Renal pelvis (tissue), 4 donors: ENCODE results near the gene TERB1. TPM values are rescaled to one million over a fixed set of nuclear protein-coding genes. Genes with fewer than 3 reads are reported as not detected.
A peak's percentile ranks its signal among the peaks of the same experiment; 100 is the strongest.
"Not testable (repeated sequence)": the region's sequence is repeated elsewhere in the genome, so short reads cannot be mapped to it uniquely, and the experiment has no call there.

Source experiments
- DNase-seq: peaks from one replicate; pipeline ENCODE4 v3.0.0-alpha.2; 2013
- polyA plus RNA-seq, 3 donors: library from polyadenylated mRNA; unstranded; fragments of 120-200 nt; gene quantifications; one replicate each; pipeline ENCODE4 v1.2.1, GENCODE V29; 2013; ENCODE audit not compliant: insufficient read length in 3 of 3

The TERB1 gene
- polyA plus RNA-seq, 3 donors = 0.18 TPM; not detected in 2

DNA sequence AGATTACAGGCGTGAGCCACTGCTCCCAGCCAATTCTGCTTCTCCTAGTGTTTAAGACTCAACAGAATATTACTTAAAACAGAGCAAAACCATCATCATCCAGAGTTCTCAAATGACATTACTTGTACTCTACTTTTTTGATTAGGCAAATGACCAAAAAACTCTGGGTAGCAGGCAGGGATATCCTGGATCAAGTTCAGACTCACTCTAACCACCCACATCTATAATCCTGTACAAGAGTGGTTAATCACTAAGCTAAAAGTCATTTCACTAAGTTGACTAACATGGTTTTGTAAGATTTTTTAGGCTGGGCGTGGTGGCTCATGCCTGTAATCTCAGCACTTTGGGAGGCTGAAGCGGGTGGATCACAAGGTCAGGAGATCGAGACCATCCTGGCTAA lies 22.6 kb upstream of the TERB1 start:
- DNase-seq = no peak

- no peak for DNase-seq
Observed at GRCh38 chr16:66814734-66815133, 13.3 kb upstream of the TERB1 start.

- no peak for DNase-seq
Observed at GRCh38 chr16:66811043-66811442, 9.7 kb upstream of the TERB1 start.

- DNase-seq = no peak
Observed at GRCh38 chr16:66810391-66810790, 9.0 kb upstream of the TERB1 start.

DNA sequence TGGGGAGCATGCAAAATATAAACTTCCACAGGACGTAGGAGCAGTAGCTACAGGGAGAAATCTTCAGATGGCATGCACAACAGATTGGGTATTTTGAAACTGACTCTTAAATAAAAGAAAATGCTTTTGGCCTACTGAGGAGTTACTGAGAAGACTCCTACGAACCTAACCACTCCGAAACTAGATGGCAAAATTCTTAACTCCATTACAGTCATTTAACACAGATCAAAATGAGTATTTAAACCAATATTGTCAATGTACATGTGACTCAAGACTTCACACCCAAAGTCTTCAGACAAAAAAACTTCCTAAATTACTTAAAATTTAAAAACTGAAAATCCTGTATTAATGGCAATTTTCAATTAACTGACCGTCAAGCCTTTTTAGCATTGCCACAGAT lies 8.4 kb upstream of the TERB1 start:
- DNase-seq = no peak

DNA sequence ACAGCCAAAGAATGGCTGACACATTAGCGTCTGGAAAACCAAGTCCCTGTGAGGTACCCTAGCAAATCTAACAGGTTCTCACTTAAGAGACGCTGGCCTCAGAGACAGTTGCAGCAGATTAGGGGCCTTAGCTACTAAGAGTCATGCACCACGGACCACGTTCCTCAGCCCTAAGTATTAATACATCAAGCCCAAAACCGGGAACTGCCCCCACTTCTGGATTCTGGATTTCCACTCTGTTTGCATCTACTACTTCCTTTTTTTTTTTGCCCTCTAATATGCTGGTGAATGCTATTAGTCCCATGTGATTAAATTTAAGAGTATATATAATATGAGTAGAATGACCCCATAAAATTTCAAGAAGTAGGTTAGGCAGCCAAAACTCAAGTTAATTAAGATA lies 775 bp upstream of the TERB1 start:
- no peak for DNase-seq

DNA sequence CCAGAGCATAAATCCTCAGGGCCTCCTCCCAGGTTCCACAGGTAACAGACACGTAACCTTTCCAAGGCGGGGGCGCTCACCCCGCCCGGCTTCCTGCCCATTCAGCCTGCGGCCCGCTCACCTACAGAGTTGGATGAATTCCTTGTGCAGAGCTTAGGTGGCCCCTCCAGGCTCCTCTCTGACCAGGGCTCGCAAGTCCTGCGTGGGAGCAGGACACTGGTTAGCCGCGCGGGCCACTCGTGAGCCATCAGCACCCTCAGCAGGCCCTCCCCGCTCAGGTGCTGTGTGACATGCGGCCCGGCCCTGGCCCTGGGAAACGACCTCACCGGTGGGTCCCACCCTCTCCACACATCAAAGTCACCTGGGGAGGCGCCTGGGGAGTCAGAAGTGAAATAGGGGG lies 528 bp downstream of the TERB1 start:
- DNase-seq = no peak

GRCh38 chr16:66798161-66798560 lies 3.2 kb downstream of the TERB1 start:
- no peak for DNase-seq

- DNase-seq = not testable (repeated sequence)
Observed at GRCh38 chr16:66793984-66794383, 7.4 kb downstream of the TERB1 start.

GRCh38 chr16:66790130-66790733 lies 11.2 kb downstream of the TERB1 start:
- DNase-seq = no peak

DNA sequence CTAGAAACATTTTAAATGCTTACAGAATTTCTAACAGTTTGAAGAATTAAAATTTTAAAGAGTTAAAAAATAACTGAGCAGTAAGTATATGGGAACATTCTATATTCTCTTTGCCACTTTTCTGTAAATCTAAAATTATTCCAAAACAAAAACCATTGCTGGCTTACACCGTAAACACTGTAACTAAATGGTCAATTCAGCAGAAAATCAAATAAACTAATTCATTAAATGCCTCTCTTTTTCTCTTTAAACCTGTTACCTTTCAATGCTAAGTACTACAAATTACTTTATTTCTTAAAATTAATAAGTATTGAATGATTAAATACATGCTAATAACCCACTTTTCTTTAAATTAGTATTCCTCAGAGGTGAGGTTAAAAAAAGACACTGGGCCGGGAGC lies 14.0 kb downstream of the TERB1 start:
- no peak for DNase-seq

GRCh38 chr16:66786551-66786950 lies 14.8 kb downstream of the TERB1 start:
- no peak for DNase-seq

DNA sequence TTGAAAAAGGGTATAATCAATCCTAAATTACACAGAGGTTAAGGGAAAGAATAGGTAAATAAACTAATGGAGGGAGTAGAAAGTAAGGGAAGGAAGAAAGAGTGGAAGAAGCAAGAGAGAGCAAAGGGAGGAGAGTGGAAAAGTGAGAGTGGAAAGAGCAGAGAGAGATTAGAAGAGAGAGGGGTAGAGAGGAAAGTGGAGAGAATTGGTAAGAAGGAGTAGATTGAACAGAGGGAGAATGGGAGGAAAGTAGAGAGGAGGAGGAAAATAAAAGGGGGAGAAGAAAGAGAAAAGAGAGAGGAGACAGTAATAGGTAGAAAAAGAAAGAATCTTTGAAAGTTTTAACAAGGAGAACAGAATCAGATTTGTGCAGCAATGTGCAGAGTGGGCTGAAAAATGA lies 24.9 kb downstream of the TERB1 start:
- no peak for DNase-seq

DNA sequence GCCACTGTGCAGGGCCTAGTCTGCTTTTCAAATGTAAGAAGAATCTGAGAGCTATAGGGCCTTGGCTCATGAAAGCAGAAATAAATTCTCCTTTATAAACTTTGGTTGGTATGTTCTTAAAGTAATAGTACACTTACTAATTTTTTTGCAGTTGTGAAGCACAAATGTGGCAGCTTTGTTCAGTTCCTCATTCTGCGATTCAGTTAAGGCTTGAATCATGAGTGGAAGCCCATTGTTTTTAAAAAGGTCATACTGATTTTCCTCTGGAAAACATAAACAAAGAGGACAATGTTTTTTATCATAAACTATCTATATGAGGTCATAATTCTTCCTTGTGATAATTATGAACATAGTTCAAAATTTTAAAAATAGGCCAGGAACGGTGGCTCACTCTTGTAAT lies 26.4 kb downstream of the TERB1 start:
- DNase-seq = no peak

DNA sequence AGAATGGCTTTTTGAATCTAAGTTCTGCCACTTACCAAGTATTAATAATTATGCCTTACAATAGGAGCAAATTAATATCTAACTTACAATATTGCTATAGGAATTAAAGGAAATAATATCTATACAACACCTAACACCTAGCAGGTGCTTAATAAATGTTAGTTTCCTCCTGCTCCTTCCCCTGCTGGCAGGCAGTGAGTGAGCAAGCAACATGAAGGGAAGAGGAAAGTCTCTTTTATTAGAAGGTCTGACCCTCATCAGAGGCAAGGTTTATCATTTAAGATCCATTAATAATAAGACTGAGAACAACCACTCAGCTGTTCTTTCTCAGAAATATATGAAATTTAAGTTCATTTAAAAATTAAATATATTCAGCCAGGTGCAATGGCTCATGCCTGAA lies 43.3 kb downstream of the TERB1 start:
- no peak for DNase-seq

DNA sequence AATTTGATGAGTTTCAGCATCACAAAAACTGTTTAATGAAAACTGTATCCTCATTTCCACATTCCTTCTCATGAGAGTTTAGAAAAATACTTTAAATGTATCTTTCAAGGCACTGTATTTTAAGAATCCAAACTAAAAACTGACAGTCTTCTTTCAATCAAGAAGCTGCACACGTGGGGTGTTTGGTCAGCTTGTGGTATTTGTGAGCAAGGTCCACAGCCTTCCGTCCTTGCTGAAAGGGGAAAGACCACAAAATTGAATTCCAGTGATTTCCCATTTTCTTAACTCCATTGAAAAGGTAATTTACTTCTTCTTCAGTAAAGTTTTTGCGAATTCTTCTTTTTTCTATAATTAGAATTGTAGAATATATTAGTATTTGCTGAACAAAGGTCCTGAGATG lies 46.6 kb downstream of the TERB1 start:
- DNase-seq = no peak

GRCh38 chr16:66754211-66754610 lies 47.2 kb downstream of the TERB1 start:
- DNase-seq = no peak

- DNase-seq = no peak
Observed at GRCh38 chr16:66752958-66753357, 48.4 kb downstream of the TERB1 start.

GRCh38 chr16:66752379-66752778 lies 49.0 kb downstream of the TERB1 start:
- no peak for DNase-seq

DNA sequence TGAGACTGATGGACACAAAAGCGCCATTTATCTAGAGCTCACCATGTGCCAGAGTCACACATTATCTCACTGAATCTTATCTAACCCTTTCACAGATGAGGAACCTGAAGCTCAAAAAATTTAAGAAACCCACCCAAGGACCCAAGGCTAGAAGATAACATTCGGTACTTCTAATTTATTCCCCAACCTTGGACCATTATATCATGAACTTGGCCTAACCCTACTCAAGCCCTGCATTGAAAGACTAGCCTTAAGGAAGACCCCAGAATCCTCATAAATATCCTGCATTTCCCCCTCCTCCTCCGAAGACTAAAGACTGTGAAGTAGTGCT lies 49.4 kb downstream of the TERB1 start:
- no peak for DNase-seq

DNA sequence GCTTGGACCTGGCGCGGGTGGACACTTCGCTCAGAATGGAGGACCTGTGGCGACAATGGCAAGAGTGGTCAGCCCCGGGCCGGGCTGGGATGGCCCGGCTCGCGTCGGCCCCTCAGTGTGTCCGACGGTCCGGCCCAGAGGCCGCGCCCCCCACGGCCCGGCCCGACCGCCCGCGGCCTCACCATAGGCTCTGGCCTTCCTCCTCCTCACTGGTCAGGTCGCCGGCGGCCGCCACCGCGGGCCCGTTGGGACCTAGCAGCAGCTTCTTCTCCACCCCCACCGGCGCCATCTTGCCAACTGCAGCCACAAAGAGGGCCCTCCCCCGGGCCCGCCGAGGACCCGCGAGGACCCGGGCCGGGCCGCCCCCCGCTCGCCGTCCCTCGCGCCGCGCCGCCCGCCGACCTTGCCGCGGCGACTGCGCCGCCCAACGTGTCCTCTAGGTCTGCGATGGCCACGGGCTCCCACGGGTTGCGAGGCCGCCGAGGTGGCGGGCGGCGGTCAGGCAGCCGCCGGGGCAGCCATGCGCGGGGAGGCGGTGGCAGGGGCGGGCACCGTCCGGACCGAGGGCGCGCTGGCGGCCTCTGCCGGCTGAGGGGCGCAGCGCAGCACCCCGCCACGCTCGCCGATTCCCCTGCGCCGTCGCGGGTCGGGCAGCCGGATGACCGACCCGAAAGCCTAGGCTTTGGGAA lies 49.9 kb downstream of the TERB1 start, which contains the start of gene DYNC1LI2:
Gene DYNC1LI2, minus strand, starts transcription at position 307 of the 689 bp plus-strand sequence. Its CDS starts 18 bp downstream, at position 289.
- DNase-seq = peak; percentile 68

DNA sequence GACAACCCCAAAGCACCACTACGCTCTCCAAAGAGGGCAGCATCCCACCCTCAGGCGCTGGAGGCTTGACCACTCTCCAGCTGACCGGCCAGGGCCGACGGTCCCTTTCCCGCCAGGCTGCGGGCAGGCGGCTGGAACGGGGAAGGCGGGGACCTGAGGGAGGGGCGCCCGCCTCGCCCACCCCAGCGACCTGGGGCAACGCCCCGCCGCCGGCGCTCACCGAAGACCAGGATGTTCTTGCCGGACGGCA lies 50.4 kb downstream of the TERB1 start:
- DNase-seq = peak; percentile 34

- DNase-seq = no peak
Observed at GRCh38 chr16:66750279-66751052, 50.9 kb downstream of the TERB1 start.

DNA sequence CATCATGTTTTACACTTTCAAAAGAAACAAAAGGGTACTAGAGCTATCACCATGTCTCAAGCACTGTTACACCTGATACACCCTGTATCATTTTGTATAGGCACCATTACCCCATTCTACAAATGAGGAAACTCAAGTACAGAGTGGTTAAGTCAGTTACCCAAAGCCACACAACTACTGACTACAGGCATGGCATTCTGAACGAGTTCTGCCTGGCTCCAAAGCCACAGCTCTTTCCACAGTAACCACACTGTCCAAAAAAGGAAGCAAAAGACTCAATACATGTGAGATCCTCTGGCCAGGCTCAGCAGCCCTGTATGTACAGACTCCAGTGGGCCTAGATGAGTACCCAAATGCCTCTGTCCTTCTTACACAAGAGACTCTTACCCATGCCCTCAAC lies 54.7 kb downstream of the TERB1 start:
- no peak for DNase-seq
